ENCODE measurements around the gene C5orf22. TPM values are rescaled to one million over a fixed set of nuclear protein-coding genes. Genes with fewer than 3 reads are reported as not detected.

Gene C5orf22
- 10.3 to 14.8 TPM (median 12.5 TPM) in 5 replicates for total RNA-seq (2022; extraction: Qiagen RNA extraction; ENCODE audit: low read depth)

DNA sequence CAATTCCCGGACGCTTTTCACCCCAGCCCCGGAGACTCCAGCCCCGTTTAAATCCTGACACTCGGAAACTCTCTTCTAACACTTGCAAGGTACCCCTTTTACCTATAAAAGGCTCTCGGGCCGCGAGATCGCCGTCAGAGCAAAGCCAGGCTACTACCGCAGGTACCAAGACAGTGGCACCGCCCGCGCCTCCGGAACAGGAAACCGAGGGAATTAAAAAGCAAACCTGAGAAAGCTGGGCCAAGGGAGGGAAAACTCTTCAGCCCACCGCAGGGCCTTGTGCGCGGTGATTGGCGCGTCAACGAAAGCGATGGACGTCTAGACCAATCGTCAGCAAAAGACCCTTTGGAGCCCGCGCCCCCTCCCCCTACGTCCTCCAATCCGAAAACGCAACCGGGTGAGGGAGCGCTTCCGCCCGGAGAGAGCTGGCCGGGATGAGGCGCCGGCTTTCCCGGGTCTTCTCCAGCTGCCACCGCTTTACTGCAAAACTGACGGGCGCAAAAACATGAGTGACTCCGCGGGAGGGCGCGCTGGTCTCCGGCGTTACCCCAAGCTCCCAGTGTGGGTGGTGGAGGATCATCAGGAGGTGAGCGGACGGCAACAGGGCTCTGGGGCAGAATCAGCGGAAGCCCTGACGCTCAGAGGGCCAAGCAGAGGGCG lies at the start of gene C5orf22, which contains the start of gene DROSHA:
TSS of gene C5orf22 (plus strand) at position 414 of the 660 bp plus-strand sequence. CDS start at position 506, 92 bp downstream.
TSS of gene DROSHA (minus strand) at position 206 of the 660 bp plus-strand sequence. CDS start 3,034 bp downstream, outside the sequence.

Other genes starting within 250 kb of the C5orf22 start
- gene DROSHA, start 208 bp upstream of the C5orf22 start, total RNA-seq (2022; extraction: Qiagen RNA extraction; ENCODE audit: low read depth), result 35.3 to 46.2 TPM (median 40.5 TPM) in 5 replicates
- 0.10 to 0.79 TPM (median 0.38 TPM) in 5 replicates for gene PDZD2, start 106.8 kb downstream of the C5orf22 start, total RNA-seq (2022; extraction: Qiagen RNA extraction; ENCODE audit: low read depth)